Mucosa of stomach (tissue), 1 donor: ENCODE results near the gene COL3A1.

Experiments
- H3K27me3 ChIP-seq: one replicate; pipeline ENCODE4 v1.7.0; 2013; ENCODE audit warnings: mild to moderate bottlenecking, low read length; ENCODE audit not compliant: control insufficient read depth, insufficient read depth
- H3K36me3 ChIP-seq: one replicate; pipeline ENCODE4 v1.7.0; 2013; ENCODE audit warnings: low read length; ENCODE audit not compliant: control insufficient read depth, insufficient read depth
- H3K4me1 ChIP-seq: one replicate; pipeline ENCODE4 v1.7.0; 2013; ENCODE audit warnings: mild to moderate bottlenecking, low read length; ENCODE audit not compliant: control insufficient read depth, insufficient read depth
- H3K4me3 ChIP-seq: one replicate; pipeline ENCODE4 v1.7.0; 2013; ENCODE audit warnings: low read length
- H3K9ac ChIP-seq: one replicate; pipeline ENCODE4 v1.7.0; 2013; ENCODE audit warnings: mild to moderate bottlenecking, low read length, moderate library complexity
- H3K9me3 ChIP-seq: one replicate; pipeline ENCODE4 v1.7.0; 2013; ENCODE audit warnings: mild to moderate bottlenecking, low read length, moderate library complexity; ENCODE audit not compliant: control insufficient read depth
- donor health status: Pancreatic carcinoma.

COL3A1 gene

DNA sequence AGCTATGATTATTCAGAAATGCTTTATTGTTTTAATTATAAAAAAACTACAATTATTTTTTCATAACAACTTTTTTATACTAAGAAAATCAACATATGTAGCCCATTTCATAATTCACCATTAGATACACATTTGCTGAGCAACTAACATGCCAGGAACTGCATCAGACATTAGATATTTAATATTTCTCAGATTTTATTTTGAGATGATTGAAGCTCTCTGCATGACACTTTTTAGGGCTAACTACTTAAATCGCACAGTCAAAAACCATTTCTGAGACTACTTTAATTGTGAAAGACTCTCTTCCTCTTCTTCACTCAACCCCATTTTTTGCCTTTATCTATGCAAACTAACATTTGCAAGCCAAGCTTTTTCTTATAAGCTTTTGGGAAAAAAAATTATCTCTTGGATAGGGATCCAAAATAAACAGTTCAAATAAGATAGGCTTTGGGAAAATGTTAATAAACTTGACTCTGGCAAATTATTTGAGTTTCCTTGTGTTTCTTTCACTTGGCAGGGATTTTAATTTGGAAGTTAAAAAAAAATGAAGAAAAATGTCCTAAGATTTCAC lies 9.1 kb upstream of the COL3A1 start:
- H3K27me3 ChIP-seq: no peaks in the 10 kb centered on the region
- no peaks in the 10 kb centered on the region for H3K36me3 ChIP-seq
- no peak overlapping the region for H3K4me3 ChIP-seq
- H3K9me3 ChIP-seq: no peaks in the 10 kb centered on the region
- no peak overlapping the region for H3K9ac ChIP-seq
- no peaks in the 10 kb centered on the region for H3K4me1 ChIP-seq

DNA sequence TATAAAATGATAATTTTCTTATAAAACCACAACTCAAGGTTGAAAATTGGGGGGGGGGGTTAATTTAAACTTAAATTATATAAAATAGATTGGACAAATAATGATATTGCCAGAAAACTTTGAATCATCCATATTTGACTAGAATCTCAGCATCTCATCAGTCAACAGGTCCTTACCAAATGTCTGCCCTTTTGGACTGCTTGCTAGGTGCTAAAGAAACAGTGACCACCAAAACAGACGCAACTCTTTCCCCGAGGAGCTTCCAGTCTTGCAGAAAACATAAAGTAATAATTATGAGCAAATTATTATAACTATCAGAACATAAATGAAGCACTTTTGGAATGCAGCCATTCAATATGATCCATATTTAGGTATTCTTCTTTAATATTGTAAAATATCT lies 8.6 kb upstream of the COL3A1 start:
- H3K27me3 ChIP-seq: no peaks in the 10 kb centered on the region
- no peaks in the 10 kb centered on the region for H3K4me1 ChIP-seq
- H3K9ac ChIP-seq: no peak overlapping the region
- no peaks in the 10 kb centered on the region for H3K9me3 ChIP-seq
- no peak overlapping the region for H3K4me3 ChIP-seq
- H3K36me3 ChIP-seq: no peaks in the 10 kb centered on the region

DNA sequence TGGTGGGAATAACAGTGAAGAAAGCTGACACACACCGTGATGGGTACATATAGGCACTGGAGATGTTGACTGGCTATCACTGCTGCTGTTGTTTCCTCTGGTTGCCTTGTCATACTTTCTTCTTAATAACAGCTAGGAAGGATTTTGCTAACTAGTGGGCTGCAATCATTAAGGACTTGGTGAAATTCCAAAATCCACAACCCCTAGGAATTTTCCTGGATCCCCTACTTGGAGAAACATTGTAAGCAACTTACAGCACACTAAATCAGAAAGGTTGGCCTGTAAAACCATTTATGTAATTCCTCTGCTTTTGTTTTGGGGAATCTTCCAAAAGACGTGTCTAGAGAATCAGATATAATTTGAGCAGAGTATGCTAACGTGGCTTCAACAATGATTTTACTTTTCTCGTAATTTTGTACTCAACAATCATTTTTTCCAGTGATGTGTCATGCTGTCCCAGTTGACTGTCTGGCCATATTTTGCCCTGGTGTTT lies 8.0 kb upstream of the COL3A1 start:
- H3K9me3 ChIP-seq: no peaks in the 10 kb centered on the region
- no peaks in the 10 kb centered on the region for H3K27me3 ChIP-seq
- no peaks in the 10 kb centered on the region for H3K36me3 ChIP-seq
- no peaks in the 10 kb centered on the region for H3K4me1 ChIP-seq
- no peak overlapping the region for H3K4me3 ChIP-seq
- H3K9ac ChIP-seq: no peak overlapping the region

DNA sequence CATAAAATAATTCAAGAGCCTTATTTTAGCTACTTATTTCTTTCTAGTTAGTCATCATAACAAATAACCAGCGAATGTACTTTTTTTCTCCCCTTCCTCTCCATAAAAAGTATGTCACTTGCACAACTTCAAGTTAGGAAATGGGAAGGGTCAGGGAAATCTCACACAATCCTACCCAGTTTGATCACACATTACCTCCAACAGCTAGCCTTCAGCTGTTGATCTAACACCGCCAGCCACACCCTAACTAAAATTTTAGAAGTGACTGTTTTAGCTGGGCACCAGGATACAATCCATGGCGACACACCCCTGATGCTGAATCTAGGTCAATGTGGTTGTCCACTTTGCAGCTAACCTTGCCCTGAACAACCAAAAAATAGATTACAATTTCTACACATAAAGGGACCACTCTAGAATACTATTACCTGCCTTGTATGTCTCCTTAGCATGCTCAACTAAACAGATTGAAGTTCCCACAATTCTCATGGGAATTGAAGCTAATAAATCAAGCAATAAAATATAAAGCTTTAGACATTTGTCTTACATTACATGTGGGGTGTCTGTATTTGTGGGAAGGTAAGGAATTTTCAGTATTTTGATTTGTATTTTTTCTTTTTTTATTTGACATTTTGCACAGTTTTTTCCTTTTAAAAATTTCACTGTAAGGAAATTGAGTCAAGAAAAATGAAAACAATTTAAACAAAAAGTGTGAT lies 7.3 kb upstream of the COL3A1 start:
- Histone ChIP-seq H3K4me1 (no peaks in the 10 kb centered on the region), H3K9me3 (no peaks in the 10 kb centered on the region), H3K4me3 (no peak overlapping the region), H3K36me3 (no peaks in the 10 kb centered on the region), H3K27me3 (no peaks in the 10 kb centered on the region), H3K9ac (no peak overlapping the region)

DNA sequence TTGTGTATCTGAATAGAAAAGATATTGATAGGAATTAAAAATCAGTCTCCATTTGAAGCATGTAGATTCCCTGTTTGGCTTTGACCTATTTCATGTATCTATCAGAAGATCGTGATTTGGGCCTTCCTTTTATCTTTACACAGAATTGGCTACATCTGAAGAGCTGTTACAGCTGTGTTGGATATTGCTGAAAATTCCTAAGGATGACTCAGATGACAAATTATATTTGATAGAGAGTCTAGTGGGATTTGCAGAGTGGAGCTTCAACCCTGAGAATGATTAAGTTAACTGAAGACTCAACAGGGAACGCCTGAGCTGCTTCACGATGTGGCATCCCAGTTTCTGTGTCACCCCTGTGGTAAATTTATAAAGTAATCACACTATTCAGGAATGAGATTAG lies 4.9 kb upstream of the COL3A1 start:
- no peaks in the 10 kb centered on the region for H3K4me1 ChIP-seq
- no peak overlapping the region for H3K9ac ChIP-seq
- H3K9me3 ChIP-seq: no peaks in the 10 kb centered on the region
- no peak overlapping the region for H3K4me3 ChIP-seq
- no peaks in the 10 kb centered on the region for H3K27me3 ChIP-seq
- H3K36me3 ChIP-seq: no peaks in the 10 kb centered on the region

DNA sequence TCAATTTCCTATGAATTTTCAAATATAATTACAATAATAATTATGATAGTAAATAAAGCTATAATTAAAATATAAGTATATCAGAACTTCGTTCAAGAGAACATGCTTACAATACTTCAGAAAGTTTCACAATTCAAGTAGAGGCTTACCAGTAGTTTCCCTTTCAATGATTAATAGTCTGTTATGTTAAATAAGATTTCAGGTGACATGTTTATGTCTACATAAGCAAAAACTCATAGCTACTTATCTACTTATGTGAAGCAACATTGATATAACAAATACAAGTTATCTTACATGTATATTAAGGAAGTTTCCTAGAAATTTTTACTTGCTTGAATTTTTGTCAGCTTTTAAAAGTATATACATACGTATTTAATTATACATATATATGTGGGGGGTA lies 4.5 kb upstream of the COL3A1 start:
- Histone ChIP-seq H3K9ac (no peak overlapping the region), H3K4me3 (no peak overlapping the region), H3K9me3 (no peaks in the 10 kb centered on the region), H3K4me1 (no peaks in the 10 kb centered on the region), H3K27me3 (no peaks in the 10 kb centered on the region), H3K36me3 (no peaks in the 10 kb centered on the region)

DNA sequence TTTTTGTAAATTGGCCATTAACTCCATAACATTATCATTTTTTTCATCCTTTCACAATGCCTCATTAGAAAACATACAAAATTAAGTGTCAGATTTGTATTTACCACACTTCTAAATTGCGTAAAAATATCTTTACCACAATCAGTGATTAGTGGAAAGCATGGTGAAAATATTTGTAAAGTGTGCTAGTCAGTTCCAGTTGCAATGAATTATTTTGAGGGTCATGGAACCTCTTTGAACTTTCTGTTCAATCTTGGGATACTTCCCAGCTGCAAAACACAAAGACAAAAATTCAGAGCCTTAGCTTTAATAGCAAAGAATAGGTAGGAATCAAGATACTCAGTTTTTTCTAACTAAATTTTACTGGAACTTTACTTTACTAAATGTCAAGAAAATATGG lies 4.0 kb upstream of the COL3A1 start:
- H3K4me3 ChIP-seq: no peak overlapping the region
- H3K36me3 ChIP-seq: no peaks in the 10 kb centered on the region
- H3K9me3 ChIP-seq: no peaks in the 10 kb centered on the region
- no peak overlapping the region for H3K9ac ChIP-seq
- H3K27me3 ChIP-seq: no peaks in the 10 kb centered on the region
- H3K4me1 ChIP-seq: no peaks in the 10 kb centered on the region

DNA sequence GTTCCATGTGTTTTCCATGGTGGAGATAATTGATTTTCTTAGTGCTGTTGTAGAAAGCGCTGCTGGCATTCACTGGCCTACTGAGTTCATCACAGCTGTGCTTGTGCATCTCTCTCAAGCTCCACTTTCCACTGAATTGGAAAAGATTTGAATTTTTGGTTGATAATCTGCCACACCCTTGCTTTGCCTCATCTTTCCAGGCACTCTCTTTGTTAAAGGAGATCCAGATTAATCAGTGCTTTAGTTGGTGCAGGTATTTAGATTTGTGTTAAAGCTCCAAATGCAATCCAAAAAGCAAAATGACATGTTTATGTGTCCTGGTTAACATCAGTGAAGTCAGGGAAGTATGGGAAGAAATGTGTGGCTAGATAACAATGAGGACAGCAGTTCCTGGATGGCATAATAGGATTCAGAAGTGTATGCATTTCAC lies 2.7 kb upstream of the COL3A1 start:
- no peaks in the 10 kb centered on the region for H3K27me3 ChIP-seq
- no peaks in the 10 kb centered on the region for H3K4me1 ChIP-seq
- H3K9ac ChIP-seq: no peak overlapping the region
- no peak overlapping the region for H3K4me3 ChIP-seq
- H3K36me3 ChIP-seq: no peaks in the 10 kb centered on the region
- H3K9me3 ChIP-seq: no peaks in the 10 kb centered on the region

DNA sequence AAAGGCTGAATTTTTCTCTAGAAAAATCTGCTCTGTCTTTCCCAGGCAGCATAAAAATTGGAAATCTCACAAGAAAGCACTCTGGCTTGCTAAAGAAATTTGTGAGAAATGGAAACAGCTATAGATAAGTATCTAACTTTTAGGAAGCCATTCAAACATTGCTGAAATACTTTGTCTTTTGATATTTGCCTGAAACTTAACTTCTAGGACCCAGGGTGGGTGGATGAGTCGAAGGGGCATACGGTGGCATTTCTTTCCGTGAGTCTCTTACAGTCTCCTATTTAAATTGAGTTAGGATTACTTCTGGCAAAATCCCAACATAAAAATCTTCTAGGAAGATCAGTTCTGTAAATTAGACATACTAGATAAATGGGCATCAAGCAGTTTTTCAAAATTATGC lies 532 bp upstream of the COL3A1 start:
- no peaks in the 10 kb centered on the region for H3K27me3 ChIP-seq
- no peak overlapping the region for H3K9ac ChIP-seq
- no peaks in the 10 kb centered on the region for H3K36me3 ChIP-seq
- no peaks in the 10 kb centered on the region for H3K9me3 ChIP-seq
- no peak overlapping the region for H3K4me3 ChIP-seq
- no peaks in the 10 kb centered on the region for H3K4me1 ChIP-seq

DNA sequence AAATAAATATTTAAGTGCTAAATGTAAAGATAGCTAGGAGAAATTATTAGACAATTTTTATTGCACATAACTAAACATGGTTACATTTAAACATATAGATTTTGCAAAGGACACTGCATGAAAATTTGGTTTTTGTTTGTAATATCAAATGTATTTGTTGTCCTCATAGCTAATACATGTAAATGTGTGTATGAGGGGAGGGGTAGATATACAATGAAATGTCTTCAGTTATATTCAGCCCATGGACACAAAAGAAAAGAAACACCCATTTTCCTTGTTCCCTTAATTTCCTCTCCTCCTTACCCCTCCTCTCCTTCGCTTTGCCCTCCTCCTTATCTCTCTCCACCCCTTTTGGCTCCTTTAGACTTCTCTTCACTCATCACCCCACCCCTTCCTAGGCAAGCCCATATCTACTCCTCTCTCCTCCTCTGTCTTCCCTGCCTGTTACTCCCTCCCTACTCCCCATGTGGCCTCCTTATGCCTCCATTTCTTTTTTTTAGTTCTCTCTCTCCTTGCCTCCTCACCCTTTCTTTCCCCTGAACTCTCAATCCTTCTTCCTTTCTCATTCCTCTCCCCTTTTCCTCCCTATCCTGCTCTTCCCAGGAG lies 1.4 kb downstream of the COL3A1 start:
- Histone ChIP-seq H3K9ac (peak overlapping the region; percentile 69), H3K9me3 (no peaks in the 10 kb centered on the region), H3K36me3 (no peaks in the 10 kb centered on the region), H3K4me3 (no peak overlapping the region), H3K27me3 (no peaks in the 10 kb centered on the region), H3K4me1 (no peaks in the 10 kb centered on the region)

DNA sequence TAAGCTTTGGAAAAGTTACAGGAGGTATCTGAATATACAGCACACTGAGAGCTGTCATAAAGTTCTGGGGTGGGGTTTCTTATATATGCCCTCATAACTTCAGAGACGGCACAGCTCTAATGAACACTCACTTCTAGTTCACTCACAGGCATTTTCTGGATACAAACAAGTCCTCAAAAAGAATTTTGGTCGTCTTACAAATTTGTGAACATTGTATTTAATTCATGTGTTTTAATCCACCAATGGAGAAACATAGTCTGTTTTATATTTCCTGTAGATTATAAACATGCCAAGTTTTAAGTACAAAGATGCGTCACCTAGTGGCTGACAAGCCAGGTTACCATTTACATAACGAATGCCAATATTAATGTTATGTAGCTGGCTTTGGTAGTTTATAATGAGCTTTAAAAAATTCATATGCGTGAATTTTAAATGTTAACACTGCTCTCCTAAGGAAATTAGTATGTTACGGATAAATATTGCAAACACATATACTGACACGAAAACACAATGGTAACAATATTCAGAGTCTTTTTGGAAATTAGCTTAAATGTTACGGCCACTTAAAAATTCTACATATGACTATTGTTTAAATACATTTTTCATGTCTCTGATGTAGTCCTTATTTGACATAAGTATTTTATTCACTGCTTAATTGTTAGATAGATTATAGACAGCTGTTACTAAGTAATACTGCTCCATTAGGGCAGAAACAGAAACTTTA lies 2.5 kb downstream of the COL3A1 start:
- no peak overlapping the region for H3K4me3 ChIP-seq
- no peaks in the 10 kb centered on the region for H3K4me1 ChIP-seq
- peak overlapping the region; percentile 69 for H3K9ac ChIP-seq

DNA sequence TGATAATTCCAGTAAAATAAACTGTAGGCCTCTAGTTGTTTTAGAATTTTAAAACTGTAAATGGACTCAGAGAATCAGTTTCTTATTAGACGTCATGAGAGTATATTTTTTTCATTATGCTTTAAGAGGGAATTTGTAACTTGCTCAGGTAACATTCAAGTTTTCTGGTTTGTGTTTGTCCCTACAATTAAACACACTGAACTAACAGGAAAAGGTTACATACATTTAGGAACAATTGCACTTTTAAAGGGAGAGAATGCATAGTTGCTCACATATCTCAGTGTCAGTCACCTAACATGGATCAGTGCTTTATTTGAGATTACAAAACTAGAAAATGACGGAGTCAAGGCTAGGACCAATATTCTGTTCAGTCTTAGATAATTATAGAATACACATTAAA lies 3.1 kb downstream of the COL3A1 start:
- no peak overlapping the region for H3K9ac ChIP-seq
- no peaks in the 10 kb centered on the region for H3K4me1 ChIP-seq
- no peaks in the 10 kb centered on the region for H3K36me3 ChIP-seq
- H3K9me3 ChIP-seq: no peaks in the 10 kb centered on the region
- H3K4me3 ChIP-seq: no peak overlapping the region
- H3K27me3 ChIP-seq: no peaks in the 10 kb centered on the region

More for the DNA sequence above, 2.5 kb downstream of the COL3A1 start:
- Histone ChIP-seq H3K36me3 (no peaks in the 10 kb centered on the region), H3K9me3 (no peaks in the 10 kb centered on the region), H3K27me3 (no peaks in the 10 kb centered on the region)
